GM23338 (cell line): ENCODE results near the gene ZNF687. TPM values are rescaled to one million over a fixed set of nuclear protein-coding genes. Genes with fewer than 3 reads are reported as not detected.

Experiments used
- ATAC-seq: fragments of 200-7000 bp; cut with Tn5 transposase; 3 replicates; pipeline ENCODE4 v1.9.1; 2020
- DNase-seq: peaks from one replicate; pipeline ENCODE4 v3.0.0-alpha.2; 2015; ENCODE audit warnings: low spot score
- H2AFZ ChIP-seq: fragments of 200-600 bp; sonication (generic); 2 replicates; pipeline ENCODE4 v1.8.0; 2016; ENCODE audit warnings: antibody characterized with exemption, mild to moderate bottlenecking, moderate library complexity
- H3F3A ChIP-seq: fragments of 200-600 bp; sonication (generic); replicated peaks from 2 replicates; pipeline ENCODE4 v1.8.0; 2017; ENCODE audit warnings: antibody characterized with exemption, mixed run types, low read depth
- H3K27ac ChIP-seq: fragments of 200-600 bp; sonication (generic); 2 replicates; pipeline ENCODE4 v1.6.1; 2016; ENCODE audit warnings: low read depth
- H3K27me3 ChIP-seq: fragments of 200-600 bp; sonication (generic); 2 replicates; pipeline ENCODE4 v1.8.0; 2016; ENCODE audit warnings: mild to moderate bottlenecking, mixed run types, moderate library complexity; ENCODE audit not compliant: insufficient read depth
- H3K36me3 ChIP-seq: fragments of 200-600 bp; sonication (generic); 2 replicates; pipeline ENCODE4 v1.8.0; 2016; ENCODE audit warnings: mild to moderate bottlenecking; ENCODE audit not compliant: insufficient read depth
- H3K4me1 ChIP-seq: fragments of 200-600 bp; sonication (generic); 2 replicates; pipeline ENCODE4 v1.8.0; 2016; ENCODE audit warnings: mild to moderate bottlenecking, moderate library complexity; ENCODE audit not compliant: insufficient read depth
- H3K4me2 ChIP-seq: fragments of 200-600 bp; sonication (generic); 2 replicates; pipeline ENCODE4 v1.7.1; 2017; ENCODE audit warnings: mixed run types
- H3K4me3 ChIP-seq: fragments of 200-600 bp; sonication (generic); 2 replicates; pipeline ENCODE4 v1.6.1; 2016; ENCODE audit warnings: mixed run types
- H3K79me2 ChIP-seq: fragments of 200-600 bp; sonication (generic); replicated peaks from 2 replicates; pipeline ENCODE4 v1.8.0; 2017; ENCODE audit warnings: mild to moderate bottlenecking; ENCODE audit not compliant: insufficient read depth
- H3K9me2 ChIP-seq: fragments of 200-600 bp; sonication (generic); 2 replicates; pipeline ENCODE4 v1.8.0; 2017; ENCODE audit not compliant: insufficient read depth
- H4K20me1 ChIP-seq: fragments of 200-600 bp; sonication (generic); replicated peaks from 2 replicates; pipeline ENCODE4 v1.8.0; 2017; ENCODE audit warnings: mild to moderate bottlenecking; ENCODE audit not compliant: insufficient read depth
- H3K27ac Mint-ChIP-seq: 2 replicates; pipeline ENCODE4 v1.8.0; 2020; ENCODE audit warnings: inconsistent platforms, mild to moderate bottlenecking, moderate library complexity, mixed read lengths
- H3K27me3 Mint-ChIP-seq: 3 replicates; pipeline ENCODE4 v1.8.0; 2022; ENCODE audit warnings: low read depth, mild to moderate bottlenecking, moderate library complexity, mixed read lengths, inconsistent platforms; ENCODE audit not compliant: insufficient read depth, poor library complexity
- H3K36me3 Mint-ChIP-seq: 3 replicates; pipeline ENCODE4 v1.8.0; 2021; ENCODE audit warnings: low read depth, mild to moderate bottlenecking, inconsistent platforms, moderate library complexity, mixed read lengths
- H3K4me1 Mint-ChIP-seq: 3 replicates; pipeline ENCODE4 v1.8.0; 2020; ENCODE audit warnings: mild to moderate bottlenecking, inconsistent platforms, mixed read lengths
- H3K4me3 Mint-ChIP-seq: 3 replicates; pipeline ENCODE4 v1.8.0; 2021; ENCODE audit warnings: moderate library complexity, mild to moderate bottlenecking, inconsistent platforms, mixed read lengths
- H3K9me3 Mint-ChIP-seq: 3 replicates; pipeline ENCODE4 v1.8.0; 2020; ENCODE audit warnings: moderate library complexity, mild to moderate bottlenecking, inconsistent platforms, mixed read lengths
- CREB1 ChIP-seq: fragments of 250-450 bp; sonication (Bioruptor Pico); IDR thresholded peaks from 2 replicates; pipeline ENCODE4 v1.5.0; 2020; ENCODE audit warnings: low read depth, mild to moderate bottlenecking, moderate library complexity
- CTCF ChIP-seq, 2 experiments: fragments of 200-600 bp in 1 of 2; sonication (generic) in 1 of 2; conservative IDR thresholded peaks; 2 replicates each; pipeline versions ENCODE4 v1.5.1 to v1.6.1; 2016 to 2017; ENCODE audit warnings: antibody characterized with exemption in 2 of 2, low read depth in 2 of 2, mild to moderate bottlenecking in 2 of 2, moderate library complexity in 1 of 2
- ETS1 ChIP-seq: IDR thresholded peaks from 2 replicates; pipeline ENCODE4 v1.6.1; 2016; ENCODE audit warnings: antibody characterized with exemption
- EZH2 ChIP-seq: fragments of 200-600 bp; sonication (generic); IDR thresholded peaks from one replicate; pipeline ENCODE4 v1.8.0; 2017; ENCODE audit warnings: antibody characterized with exemption, mild to moderate bottlenecking, low read depth; ENCODE audit not compliant: unreplicated experiment
- EZH2phosphoT487 ChIP-seq: fragments of 200-600 bp; sonication (generic); IDR thresholded peaks from one replicate; pipeline ENCODE4 v1.8.1; 2018; ENCODE audit warnings: antibody characterized with exemption; ENCODE audit not compliant: unreplicated experiment
- JUNB ChIP-seq: IDR thresholded peaks from one replicate; pipeline ENCODE4 v1.6.1; 2016; ENCODE audit warnings: antibody characterized with exemption; ENCODE audit not compliant: unreplicated experiment
- NANOG ChIP-seq: IDR thresholded peaks from 2 replicates; pipeline ENCODE4 v1.6.1; 2016; ENCODE audit warnings: antibody characterized with exemption, borderline replicate concordance
- POLR2AphosphoS5 ChIP-seq: IDR thresholded peaks from 2 replicates; pipeline ENCODE4 v1.6.1; 2016; ENCODE audit warnings: antibody characterized with exemption, low read depth
- REST ChIP-seq: IDR thresholded peaks from one replicate; pipeline ENCODE4 v1.6.1; 2018; ENCODE audit warnings: antibody characterized with exemption; ENCODE audit not compliant: unreplicated experiment
- STAT1 ChIP-seq: IDR thresholded peaks from one replicate; pipeline ENCODE4 v1.6.1; 2016; ENCODE audit warnings: antibody characterized with exemption; ENCODE audit not compliant: unreplicated experiment
- ZNF114 ChIP-seq: fragments of 250-450 bp; sonication (Bioruptor Pico); IDR thresholded peaks from 2 replicates; pipeline ENCODE4 v1.5.0; 2020; ENCODE audit warnings: mild to moderate bottlenecking, moderate library complexity
- ZNF331 ChIP-seq: fragments of 250-450 bp; sonication (Bioruptor Pico); IDR thresholded peaks from 2 replicates; pipeline ENCODE4 v1.5.0; 2020; ENCODE audit warnings: low read depth, mild to moderate bottlenecking, moderate library complexity
- ZNF462 ChIP-seq: fragments of 250-450 bp; sonication (Bioruptor Pico); IDR thresholded peaks from 2 replicates; pipeline ENCODE4 v1.5.0; 2020; ENCODE audit warnings: mild to moderate bottlenecking, moderate library complexity
- polyA plus RNA-seq: library from polyadenylated mRNA; unstranded; fragments of >200 nt; fragmentation: Nextera tagmentation; extraction: Ambion mirVana; gene quantifications from 2 replicates; pipeline ENCODE4 v1.2.1, GENCODE V29; 2016
- total RNA-seq: library from RNA; depleted of rRNA; stranded (reverse); fragments of >200 nt; shearing (Covaris generic); gene quantifications from 2 replicates; pipeline ENCODE4 v1.2.3, GENCODE V29; 2014

The ZNF687 gene
- total and polyA plus RNA-seq, 2 experiments from 2014 or later = 7.7 to 63.9 TPM

- peaks cover 4% of the 10 kb centered on the region; the same call in 1 of the 2 replicates for H4K20me1 ChIP-seq
- H2AFZ ChIP-seq = no peak overlapping the region
- no peak for ATAC-seq
- peaks cover 15% of the 10 kb centered on the region for H3K79me2 ChIP-seq
- Mint-ChIP-seq H3K27ac (no peak overlapping the region), H3K9me3 (no peaks in the 10 kb centered on the region), H3K36me3 (peaks cover 8% of the 10 kb centered on the region), H3K4me1 (peaks cover 10% of the 10 kb centered on the region; the same call in 2 of the 3 replicates), H3K27me3 (peaks cover 9% of the 10 kb centered on the region), H3K4me3 (peak overlapping the region; percentile 83)
- no peak for DNase-seq
- peaks cover 6% of the 10 kb centered on the region; the same call in 1 of the 2 replicates for H3K36me3 ChIP-seq
- 0 out of 2 replicates have a peak, but pooled peaks cover 5% of the 10 kb centered on the region for H3F3A ChIP-seq
- H3K27ac ChIP-seq = no peak overlapping the region
- H3K9me2 ChIP-seq = no peaks in the 10 kb centered on the region
- TF ChIP-seq CREB1 (CRISPR knock-in tag) = no peak
- no peak for TF ChIP-seq ETS1
- no peak for TF ChIP-seq ZNF462 (CRISPR knock-in tag)
- TF ChIP-seq REST = no peak
- no peak for TF ChIP-seq EZH2phosphoT487
- TF ChIP-seq CTCF (conservative IDR thresholded peaks at IDR 0.05; ENCODE audit: low read depth in 2 of 2) = no peak
- TF ChIP-seq POLR2AphosphoS5 = no peak
- no peak for TF ChIP-seq ZNF331 (CRISPR knock-in tag)
- TF ChIP-seq STAT1 = no peak
- TF ChIP-seq EZH2 = no peak
- TF ChIP-seq JUNB = no peak
- no peak for TF ChIP-seq NANOG
- no peak for TF ChIP-seq ZNF114 (CRISPR knock-in tag)
- H3K27me3 ChIP-seq = no peaks in the 10 kb centered on the region
- H3K4me2 ChIP-seq = peak overlapping the region; percentile 95
- peak overlapping the region; percentile 74 for H3K4me3 ChIP-seq
- H3K4me1 ChIP-seq = peaks cover 14% of the 10 kb centered on the region
Measured at GRCh38 chr1:151325646-151326429, 43.7 kb downstream of the ZNF687 start.
